EH (cell line): Measurements from ENCODE around the gene ATP2C1.

Source experiments
- DNase-seq: peaks from one replicate; pipeline ENCODE4 v3.0.0-alpha.2; 2015; ENCODE audit warnings: low read depth

Gene ATP2C1

DNA sequence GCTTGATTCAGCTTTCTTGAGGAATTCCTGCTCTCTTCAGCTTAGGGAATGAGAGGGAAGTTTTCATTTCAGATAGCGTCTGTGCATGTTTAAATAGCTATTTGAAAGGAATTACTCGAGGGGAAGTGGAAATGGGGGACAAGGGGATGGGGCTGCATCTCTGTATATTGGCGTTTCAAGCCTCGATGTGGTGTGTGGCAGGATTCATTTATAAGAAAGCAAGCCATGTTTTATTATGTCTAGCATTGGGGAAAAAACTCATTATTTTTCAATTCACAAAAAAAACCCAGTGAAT, 1.0 kb downstream of the ATP2C1 start:
- DNase-seq: peak; percentile 37

DNA sequence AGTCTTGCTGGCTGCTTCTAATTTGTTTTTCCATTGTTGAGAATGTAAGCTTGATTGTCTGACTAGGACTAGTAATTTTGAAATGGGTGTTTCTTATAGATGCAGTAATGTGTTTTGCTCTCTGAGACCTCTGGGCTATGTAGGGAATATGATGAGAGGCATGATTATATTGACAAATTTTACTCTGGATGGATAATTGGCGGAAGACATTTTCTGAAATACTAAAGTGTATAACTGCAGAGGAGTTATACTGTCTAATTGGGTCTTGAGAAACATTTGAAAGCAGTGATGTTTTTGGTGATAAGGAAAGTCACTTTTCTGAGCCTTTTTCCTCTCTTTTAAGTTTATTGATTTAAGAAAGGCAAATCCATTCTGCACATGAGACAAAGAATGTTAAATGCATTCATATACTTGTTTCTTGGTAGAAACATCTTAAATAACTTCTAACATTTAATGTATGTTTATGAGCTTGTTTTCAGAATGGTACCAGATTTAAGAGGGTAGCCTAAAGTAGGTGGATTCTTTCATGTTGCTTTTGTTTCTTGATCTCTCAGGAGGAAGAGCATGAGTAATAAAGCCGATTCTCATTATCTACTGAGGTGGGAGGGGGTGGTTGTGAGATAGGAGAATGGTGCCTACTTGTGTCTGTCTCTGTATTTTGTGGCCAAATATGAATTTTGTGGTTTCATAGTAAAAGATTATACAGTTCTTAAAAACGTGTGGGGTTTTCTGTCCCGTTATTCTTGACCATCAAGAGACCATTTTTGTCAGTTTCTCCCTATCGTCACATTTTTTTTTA, 2.0 kb downstream of the ATP2C1 start:
- DNase-seq: no peak

DNA sequence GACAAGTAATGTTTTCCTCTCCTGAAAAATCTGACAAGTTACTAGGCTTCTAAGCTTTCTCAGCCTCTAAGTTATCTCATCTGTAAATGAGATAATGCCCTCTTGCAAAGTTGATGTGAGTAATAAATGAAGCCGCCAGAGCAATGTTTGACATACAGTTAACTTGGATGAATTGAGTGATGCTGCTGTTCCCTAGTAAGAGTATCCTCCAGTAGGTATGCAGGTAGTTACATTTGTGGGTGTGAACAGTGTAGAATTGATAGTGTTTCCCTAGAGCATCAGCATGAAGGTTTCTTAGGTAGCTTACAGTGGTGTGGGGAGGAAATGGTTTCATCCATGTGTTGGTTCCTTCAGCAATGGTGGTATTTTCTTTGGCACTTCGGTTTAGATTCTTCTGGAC, 3.4 kb downstream of the ATP2C1 start:
- peak; percentile 20 for DNase-seq

DNA sequence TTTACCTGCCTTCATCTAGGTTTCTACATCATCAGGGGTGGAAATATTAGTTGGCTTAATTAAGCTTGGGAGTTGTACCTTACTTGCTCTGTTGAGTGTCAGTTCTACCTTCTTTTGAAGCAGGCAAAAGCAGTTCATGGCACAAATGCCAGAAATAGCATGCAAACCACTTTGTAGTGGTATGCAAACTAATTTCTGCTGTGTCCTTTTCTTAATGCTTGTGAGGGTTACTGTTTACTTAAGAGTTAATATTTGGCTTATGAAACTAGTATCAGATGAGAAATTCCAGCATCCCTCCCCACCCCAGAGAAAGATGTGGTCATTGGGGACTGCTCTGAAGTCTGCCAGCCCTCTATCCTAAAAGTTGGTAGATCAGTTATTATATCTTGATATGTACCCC, 7.1 kb downstream of the ATP2C1 start:
- DNase-seq: peak; percentile 57

DNA sequence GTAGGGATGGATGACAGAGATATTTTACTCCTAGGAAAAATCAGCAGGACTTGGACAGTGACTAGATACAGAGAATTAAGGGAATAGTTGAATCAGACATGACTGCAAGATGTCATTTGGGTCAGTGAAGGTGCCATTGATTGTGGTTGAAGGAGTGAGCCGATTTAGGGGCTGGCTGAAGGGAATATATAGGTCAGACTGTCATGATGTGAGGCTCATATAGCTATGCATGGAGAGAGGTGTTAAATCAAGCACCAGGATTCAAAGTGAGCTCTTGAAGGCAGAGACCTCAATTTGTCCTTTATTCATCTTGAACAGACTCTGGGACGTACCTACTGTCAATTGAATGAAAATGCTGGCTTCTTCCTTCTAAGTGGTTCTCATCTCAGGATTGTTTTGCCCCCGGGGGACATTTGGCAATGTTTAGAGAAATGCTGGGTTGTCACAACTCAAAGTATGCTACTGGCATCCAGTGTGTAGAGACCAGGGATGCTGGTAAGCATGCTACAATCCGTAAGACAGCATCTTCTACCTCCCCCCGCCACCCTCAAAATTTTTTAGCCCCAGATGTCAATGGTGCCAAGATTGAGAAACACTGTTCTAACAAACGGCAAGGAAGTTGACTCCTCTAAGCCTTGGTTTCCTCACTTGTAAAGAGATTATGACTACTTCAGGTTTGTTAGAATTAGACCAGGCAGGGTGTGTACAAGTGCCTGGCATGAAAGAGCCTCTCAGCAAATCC, 7.8 kb downstream of the ATP2C1 start:
- peak; percentile 33 for DNase-seq

DNA sequence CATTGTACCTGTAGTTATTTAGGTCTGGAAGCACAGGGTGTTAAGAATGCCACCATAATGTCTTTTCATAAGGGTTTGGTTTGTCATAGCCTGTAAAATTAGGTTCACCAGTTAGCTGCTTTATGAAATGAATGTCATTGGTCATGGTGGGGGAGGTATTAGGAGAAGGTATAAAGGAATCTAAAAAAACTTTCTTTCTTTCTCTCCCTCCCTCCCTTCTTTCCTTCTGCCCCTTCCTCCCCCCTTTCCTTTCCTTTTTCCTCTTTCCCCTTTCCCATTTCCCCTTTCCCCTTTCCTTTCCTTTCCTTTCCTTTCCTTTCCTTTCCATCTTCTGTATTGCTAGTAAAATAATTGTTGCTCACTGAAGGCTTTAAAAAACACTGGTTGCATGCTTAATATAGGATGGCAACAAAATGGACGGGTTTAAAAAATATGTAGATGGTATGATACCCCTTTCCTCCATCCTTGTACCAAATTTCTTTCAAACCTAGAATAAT, 9.6 kb downstream of the ATP2C1 start:
- no peak for DNase-seq

DNA sequence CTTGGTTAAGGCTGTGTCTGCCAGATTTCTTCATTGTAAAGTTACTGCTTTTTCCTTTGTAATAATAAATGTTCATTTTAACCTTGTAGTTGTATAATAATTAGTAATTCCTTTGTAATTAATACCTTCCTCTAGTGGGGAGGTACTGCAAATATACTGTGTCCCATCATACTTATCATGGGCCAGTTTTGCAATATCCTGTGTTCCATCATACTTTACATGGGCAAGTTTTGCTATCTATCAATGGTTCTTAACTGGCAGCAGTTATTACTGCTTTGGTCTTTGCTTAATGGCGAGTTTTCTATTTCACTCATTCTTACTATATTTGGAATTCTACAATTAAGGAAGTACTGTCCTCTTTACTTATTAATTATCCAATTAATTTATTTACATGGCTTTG, 10.6 kb downstream of the ATP2C1 start:
- no peak for DNase-seq

DNA sequence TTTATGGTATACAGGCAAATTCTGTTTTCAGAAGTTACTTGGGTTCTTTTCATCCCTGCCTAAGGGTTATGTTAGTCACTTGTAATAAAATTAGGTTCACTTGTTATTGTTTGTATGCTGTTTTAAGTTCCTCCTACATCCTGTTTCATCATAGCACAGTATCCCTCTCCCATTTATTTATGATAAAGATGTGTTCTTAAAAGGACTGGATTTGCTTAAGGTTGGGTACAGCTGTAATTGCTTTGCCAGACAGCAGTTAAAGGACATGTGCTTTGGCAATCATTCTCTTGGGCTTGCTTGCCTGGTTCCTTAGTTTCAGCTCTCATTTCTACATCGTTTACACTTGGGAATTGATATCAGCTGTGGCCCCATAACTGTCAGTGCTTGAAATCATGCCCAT, 11.7 kb downstream of the ATP2C1 start:
- peak; percentile 64 for DNase-seq

DNA sequence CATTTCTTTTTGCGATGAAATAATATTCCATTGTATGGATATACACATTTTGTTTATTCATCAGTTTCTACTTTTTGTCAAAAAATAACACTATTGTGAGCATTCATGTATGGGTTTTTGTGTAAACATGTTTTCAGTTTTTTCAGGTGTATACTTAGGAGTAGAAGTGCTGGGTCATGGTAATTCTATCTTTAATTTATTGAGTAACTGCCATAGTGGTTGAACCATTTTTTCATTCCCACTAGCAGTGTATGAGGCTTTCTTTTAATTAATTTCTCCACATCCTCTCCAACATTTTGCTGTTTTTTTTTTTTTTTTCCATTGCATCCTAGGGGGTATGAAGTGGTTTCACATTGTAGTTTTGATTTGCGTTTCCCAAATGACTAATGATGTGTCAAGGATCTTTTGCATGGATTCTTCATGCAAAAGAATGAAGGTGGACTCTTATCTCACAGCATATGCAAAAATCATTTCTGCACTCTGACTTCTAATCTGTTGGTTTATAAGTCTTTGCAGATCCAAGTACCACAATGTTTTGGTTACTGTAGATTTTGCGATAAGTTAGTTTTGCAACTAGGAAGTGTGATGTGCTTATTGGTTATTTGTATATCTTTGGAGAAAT, 12.6 kb downstream of the ATP2C1 start:
- peak; percentile 71 for DNase-seq

DNA sequence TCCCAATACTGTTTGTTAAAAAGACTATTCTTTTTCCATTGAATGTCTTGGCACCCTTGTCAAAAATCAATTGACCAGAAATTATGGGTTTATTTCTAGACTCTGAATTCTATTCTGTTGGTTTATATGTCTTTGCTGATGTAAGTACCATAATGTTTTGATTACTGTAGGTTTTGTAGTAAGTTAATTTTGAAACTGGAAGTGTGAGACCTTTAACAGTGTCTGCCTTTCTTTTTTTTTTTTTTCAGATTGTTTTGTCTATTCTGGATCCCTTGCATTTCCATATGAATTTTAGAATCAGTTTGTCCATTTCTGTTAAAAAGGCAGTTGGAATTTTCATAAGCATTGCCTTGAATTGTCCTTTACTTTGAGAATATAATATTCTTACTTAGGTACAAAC, 13.6 kb downstream of the ATP2C1 start:
- no peak for DNase-seq

DNA sequence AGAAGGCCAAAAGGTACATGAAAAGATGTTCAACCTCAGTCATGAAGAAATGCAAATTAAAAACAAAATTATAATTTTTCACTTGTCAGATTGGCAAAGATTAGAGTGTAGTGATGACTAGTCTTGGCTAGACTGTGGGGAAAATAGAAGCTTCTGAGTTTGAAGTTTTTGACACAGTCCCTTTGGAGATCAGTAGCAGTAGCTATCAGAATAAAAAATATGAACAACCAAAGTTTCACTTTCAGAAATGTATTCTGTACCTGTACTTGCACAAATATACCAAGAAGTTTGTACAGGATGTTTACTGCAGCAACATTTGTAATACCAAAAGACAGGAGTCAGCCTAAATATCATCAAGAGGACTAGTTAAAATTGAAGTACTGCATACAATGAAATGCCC, 14.1 kb downstream of the ATP2C1 start:
- DNase-seq: no peak

DNA sequence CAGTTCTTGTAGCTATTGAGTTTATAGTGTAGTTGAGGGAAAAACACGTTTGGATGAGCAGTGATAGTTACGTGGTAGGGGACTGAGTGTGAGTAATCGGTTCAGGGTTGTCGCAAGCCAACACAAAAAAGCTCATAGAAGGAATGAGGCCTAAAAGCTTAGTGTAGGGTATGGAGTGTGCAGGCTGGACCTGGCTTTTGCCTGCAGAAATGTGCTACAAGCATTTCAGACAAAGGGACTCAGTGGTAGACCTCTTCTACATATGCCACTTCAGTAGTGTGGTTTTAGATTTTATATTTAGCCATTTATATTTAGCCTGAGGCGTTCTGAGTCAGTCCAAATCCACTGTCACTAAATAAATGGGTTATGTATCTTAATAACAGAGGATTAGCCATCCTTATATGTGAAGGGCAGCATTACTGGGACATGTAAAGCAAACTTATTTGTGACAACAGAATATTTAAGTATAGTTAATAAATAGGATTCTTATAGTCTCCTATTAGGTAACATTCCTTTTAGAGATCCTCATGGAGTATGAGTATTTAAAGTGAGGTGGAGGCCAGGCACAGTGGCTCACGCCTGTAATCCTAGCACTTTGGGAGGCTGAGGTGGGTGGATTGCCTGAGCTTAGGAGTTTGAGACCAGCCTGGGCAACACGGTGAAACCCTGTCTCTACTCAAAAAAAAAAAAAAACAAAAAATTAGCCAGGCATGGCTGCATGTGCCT, 21.8 kb downstream of the ATP2C1 start:
- peak; percentile 78 for DNase-seq

DNA sequence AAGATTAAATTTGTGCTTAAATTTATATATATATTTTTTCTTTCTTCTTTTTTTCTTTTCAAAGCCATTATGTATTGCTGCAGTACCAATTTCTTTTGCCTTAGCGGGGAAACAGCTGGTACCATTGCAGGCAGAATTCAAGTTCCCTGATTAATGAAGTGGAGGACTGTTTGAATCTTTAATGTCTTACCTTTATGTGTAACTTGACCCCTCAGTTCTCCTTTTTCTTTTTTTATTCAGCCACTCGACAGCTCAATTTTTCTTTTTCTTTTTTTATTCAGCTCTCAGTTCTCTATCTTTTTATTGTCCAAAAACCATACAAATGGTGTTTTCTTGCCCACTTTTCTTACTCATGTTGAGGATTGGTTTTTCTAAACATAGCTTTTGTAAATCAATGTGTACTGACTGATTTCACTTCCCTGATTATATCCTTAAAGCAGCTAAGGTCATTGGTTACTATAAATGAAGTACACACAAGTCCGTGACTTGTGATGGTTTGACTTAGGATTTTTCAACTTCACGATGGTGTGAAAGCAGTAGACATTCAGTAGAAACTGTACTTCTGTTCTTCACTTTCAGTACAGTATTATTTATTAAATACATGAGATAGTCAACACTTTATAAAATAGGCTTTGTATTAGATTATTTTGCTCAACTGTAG, 22.8 kb downstream of the ATP2C1 start:
- DNase-seq: no peak

DNA sequence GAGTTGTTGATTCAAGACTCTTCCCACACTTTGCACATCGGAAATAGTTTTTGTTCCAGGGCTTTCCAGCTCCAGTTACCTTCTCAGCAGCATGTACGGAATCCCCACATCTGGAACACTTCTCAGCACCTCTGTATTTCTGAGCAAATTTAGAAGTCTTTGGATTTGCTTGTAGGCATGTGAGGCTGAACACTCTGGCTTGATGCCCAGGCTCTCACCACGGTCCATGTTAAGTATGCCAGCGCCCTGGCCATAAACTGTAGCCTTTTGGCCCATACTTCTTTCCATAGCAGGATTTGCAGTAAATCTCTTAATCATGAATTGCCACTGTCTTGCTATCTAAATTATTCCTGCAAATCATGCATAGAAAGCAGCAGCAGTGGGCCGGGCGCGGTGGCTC, 24.4 kb downstream of the ATP2C1 start:
- peak; percentile 43 for DNase-seq

DNA sequence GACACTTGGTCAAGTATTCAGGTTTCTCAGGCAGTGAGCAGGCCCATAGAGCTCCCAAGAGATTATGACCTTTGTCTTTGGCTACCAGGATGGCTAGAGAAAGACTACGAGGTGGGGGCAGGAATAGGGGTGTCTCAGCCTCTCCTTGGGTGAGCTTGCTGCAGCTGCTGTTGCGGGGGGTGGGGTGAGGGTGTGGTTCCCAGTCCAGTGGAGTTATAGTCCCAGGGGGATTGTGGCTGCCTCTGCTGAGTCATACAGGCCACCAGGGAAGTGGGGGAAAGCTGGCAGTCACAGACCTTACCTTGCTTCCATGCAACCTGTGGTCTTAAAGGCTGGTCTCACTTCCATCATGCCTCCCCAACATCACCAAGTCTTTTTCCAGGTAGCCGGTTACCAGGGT, 31.7 kb downstream of the ATP2C1 start:
- peak; percentile 54 for DNase-seq

DNA sequence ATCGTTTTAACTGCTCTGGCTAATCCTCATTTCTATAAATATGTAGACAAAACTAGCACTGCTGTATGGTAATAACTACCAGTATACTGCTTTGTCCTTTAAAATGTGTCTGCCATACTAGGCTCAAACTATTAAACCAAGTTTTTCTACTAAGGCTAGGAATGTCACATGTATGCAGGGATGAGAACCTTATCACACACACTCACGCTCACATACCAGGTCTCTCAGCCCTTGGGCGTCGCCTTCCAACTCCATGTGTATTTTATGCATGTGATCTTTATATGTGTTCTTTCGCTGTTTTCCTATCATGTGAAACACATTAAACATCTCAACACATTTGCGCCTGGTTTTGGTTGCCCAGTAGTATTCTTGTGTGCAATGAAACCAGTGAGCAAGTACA, 32.6 kb downstream of the ATP2C1 start:
- no peak for DNase-seq

DNA sequence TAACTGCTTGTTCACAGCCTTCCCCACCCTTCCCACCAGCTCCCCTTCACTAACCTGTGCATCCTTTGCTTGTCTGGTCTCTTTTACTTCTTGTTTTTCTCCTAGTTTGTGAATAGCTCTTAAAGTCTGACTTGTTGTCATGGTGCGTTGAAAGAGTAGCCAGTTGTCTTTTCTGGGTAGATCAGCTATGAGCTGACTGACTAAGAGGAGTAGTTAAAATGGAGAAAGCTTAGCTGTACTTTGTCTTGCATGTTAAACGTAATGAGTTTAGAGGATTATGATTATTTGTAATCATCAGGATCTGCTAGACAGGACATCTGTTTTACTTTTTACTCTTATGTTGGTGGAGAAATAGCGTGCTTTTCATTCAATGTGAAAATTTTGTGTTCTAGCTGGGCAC, 35.9 kb downstream of the ATP2C1 start:
- DNase-seq: no peak

DNA sequence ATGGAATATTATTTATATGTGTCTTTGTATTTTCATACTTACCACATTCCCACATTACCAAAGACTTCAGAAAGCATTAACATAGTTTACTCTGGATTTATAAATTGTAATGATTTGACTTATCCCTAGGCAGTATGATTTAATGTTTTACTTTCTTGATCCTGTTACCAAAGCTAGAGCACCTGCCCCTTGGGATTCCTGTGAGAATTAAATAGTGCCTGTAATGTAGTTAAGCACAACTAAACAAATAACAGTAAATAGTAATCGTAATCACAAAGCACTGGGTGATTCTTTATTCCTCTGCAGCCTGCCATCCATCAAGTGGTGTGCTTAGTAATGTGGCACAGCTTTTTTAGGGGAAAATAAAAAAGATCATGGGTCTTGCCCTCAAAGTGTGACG, 39.1 kb downstream of the ATP2C1 start:
- DNase-seq: no peak

DNA sequence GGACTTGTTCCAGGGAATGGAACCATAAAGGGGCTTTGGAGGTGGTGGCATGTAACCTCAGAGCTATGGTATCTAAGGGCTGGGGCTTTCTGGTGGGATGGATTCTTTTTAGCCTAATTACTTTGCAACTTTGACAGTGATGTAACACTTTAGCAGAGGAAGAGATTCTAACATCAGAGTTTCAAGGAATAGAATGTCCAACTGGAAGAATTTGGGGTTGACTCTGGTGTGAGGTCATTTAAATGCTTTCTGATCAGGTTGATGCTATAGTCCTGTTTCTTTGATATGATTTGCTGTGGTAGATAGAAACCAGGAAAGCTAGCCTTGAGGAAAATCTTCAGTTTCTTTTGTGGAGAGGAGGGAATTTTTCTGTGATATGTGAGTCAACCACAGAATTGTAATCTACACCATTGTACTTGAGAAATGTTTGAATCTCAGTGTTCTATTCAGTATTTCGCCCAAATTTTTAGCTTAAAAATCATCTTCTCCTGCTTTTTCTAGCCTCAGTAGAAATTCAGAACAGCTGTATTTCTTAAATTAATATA, 40.0 kb downstream of the ATP2C1 start:
- DNase-seq: peak; percentile 31

DNA sequence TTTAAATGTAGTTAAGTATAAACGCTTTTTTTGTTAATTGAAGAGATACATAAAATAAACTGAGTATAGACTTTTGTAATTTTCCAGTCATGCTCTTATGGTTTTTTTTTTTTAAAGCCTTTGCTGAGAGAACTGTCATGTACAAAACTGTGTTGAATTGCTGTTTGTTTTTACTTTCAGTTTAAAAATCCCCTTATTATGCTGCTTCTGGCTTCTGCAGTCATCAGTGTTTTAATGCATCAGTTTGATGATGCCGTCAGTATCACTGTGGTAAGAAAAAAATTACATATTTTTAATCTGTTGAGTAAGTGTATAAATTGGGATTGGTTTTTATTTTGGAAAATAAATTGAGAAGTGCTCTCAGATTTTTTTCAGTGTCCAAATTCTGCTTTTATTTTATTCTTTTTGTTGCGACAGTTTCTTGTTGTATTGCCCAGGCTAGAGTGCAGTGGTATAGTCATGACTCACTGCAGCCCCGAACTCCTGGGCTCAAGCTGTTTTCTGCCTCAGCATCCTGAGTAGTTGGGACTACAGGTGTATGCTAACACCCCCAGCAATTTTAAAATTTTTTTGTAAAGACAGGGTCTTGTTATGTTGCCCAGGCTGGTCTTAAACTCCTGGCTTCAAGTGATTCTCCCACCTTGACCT, 40.7 kb downstream of the ATP2C1 start:
- DNase-seq: no peak
